Tibial nerve (tissue), 4 donors: ENCODE data around the gene RNASEH2B.

Source experiments
- EP300 ChIP-seq, 2 donors: sonication (generic); formaldehyde crosslinking; IDR thresholded peaks; one replicate each; pipeline ENCODE4 v1.6.1; 2017; ENCODE audit warnings: antibody characterized with exemption in 2 of 2, mild to moderate bottlenecking in 1 of 2
- POLR2A ChIP-seq, 2 donors: fragments of 450-650 bp; IDR thresholded peaks; one replicate each; pipeline ENCODE4 v1.6.1; 2017; ENCODE audit warnings: antibody characterized with exemption in 2 of 2, mild to moderate bottlenecking in 2 of 2, moderate library complexity in 2 of 2
- TF ChIP-seq, protein P1 (sequence below), 5 experiments: fragments of 200-600 bp in 3 of 5; fragments of 450-650 bp in 2 of 5; sonication (generic) in 3 of 5; IDR thresholded peaks; one replicate each; pipeline ENCODE4 v1.5.1; 2016 to 2019; ENCODE audit warnings: antibody characterized with exemption in 5 of 5, mild to moderate bottlenecking in 3 of 5, moderate library complexity in 2 of 5

DNA sequence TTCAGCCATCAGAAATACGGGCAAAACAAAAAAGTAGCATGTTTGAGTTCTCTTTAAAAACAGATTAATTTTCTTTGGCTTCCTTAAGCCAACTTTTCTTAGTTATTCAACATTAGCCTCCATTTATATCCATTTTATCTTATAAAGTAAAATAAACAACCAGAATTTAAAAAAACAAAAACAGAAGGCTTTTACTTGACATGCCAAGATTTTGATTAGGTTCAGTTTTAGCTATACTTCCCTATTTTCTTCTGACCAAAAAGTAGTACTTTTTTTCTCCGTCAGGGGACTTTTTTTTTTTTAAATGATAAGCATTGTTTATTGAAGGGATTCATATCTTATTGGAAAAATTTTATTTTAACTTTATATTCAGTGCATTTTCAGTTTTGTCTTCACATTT, 18.1 kb downstream of the RNASEH2B start:
- TF ChIP-seq, protein P1, sequence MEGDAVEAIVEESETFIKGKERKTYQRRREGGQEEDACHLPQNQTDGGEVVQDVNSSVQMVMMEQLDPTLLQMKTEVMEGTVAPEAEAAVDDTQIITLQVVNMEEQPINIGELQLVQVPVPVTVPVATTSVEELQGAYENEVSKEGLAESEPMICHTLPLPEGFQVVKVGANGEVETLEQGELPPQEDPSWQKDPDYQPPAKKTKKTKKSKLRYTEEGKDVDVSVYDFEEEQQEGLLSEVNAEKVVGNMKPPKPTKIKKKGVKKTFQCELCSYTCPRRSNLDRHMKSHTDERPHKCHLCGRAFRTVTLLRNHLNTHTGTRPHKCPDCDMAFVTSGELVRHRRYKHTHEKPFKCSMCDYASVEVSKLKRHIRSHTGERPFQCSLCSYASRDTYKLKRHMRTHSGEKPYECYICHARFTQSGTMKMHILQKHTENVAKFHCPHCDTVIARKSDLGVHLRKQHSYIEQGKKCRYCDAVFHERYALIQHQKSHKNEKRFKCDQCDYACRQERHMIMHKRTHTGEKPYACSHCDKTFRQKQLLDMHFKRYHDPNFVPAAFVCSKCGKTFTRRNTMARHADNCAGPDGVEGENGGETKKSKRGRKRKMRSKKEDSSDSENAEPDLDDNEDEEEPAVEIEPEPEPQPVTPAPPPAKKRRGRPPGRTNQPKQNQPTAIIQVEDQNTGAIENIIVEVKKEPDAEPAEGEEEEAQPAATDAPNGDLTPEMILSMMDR (IDR thresholded peaks at IDR 0.05), result no peak
- TF ChIP-seq EP300 (IDR thresholded peaks at IDR 0.05) (no peak), POLR2A (IDR thresholded peaks at IDR 0.05) (no peak)
